Measurements from ENCODE around the gene PRPSAP2. TPM values are rescaled to one million over a fixed set of nuclear protein-coding genes. Genes with fewer than 3 reads are reported as not detected.

PRPSAP2 gene
- total RNA-seq, 5 donors from 2014 or later (not counting 1 experiment from before 2014, with no cell fraction given): 27.4 to 49.6 (median 39.6) TPM

DNA sequence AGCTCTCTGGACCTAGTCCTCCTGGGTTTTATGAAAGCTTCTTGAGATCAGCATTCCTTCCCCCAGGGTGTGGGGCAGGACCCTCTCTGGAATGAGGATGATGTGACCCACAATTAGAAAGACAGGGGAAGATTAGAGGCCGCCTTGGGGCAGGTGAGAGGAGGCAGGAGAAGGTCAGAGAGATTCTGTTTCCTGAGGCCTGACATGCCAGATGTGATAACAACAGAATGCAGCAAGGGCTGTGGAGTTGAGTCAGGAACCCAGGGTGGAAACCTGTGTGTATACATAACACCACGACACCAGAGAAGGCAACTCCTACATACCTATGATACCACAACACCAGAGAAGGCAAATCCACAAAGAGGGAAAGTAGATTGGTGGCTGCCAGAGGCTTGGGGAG, 88.6 kb downstream of the PRPSAP2 start:
- peak overlapping the region in 1 of 2 donors; percentile 58 for H3K27ac Mint-ChIP-seq
- Histone ChIP-seq H3K27ac (ENCODE audit: low read length) (no peak overlapping the region), H3K4me3 (ENCODE audit: control insufficient read depth in 1 of 2, extremely low read depth in 1 of 2, low read length in 1 of 2) (no peak overlapping the region), H3K27me3 (replicated peaks in 1 of 2; ENCODE audit: control insufficient read depth in 2 of 2, extremely low read depth in 1 of 2, insufficient read depth in 2 of 2, low read length in 1 of 2) (peaks cover 0 to 11% of the 10 kb centered on the region in 2 experiments), H3K9me3 (no peaks in the 10 kb centered on the region), H3K4me1 (ENCODE audit: control insufficient read depth in 1 of 2, extremely low read depth in 1 of 2, insufficient read depth in 2 of 2, low read length in 2 of 2) (no peaks in the 10 kb centered on the region), H3K36me3 (ENCODE audit: control insufficient read depth in 2 of 2, extremely low read depth in 1 of 2, insufficient read depth in 1 of 2, low read length in 1 of 2) (no peaks in the 10 kb centered on the region)
- no peak overlapping the region for H3K4me3 Mint-ChIP-seq
- peaks cover 0 to 3% of the 10 kb centered on the region in 2 donors for H3K27me3 Mint-ChIP-seq
- DNase-seq: no peak
- H3K4me1 Mint-ChIP-seq: peaks cover 8 to 29% (median 10%) of the 10 kb centered on the region in 3 donors
- no peak for ATAC-seq (replicated peaks in 1 of 4)
- POLR2A ChIA-PET: no interaction called here
- no CpG with 5 or more reads among the region's 2 CpGs for WGBS (ENCODE audit: insufficient coverage)
- no peaks in the 10 kb centered on the region for H3K36me3 Mint-ChIP-seq
- H3K9me3 Mint-ChIP-seq: no peaks in the 10 kb centered on the region
- CTCF ChIA-PET: no interaction called here

DNA sequence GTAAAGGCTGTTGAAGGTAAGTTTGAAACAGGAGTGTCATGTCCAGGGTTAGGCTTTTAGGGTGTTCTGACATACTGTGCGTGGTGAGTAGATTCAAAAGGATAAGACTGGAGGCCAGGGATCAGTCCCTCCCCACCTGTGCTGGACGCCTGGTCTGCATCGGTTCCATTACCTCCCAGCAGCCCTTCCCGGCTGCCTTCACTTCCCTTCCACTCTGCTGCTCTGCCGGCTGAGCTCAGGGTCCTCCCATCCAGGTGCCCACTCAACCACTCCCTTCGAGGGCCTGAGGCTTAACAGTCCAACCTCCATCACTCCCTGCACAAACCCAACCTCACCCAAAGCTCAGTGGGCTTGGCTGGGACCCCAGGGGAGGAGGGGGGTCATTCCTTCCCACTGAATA, 89.9 kb downstream of the PRPSAP2 start:
- POLR2A ChIA-PET: no interaction called here
- CTCF ChIA-PET: no interaction called here
- peaks cover 8 to 34% (median 10%) of the 10 kb centered on the region in 3 donors for H3K4me1 Mint-ChIP-seq
- Histone ChIP-seq H3K27ac (ENCODE audit: low read length) (no peak overlapping the region), H3K4me1 (ENCODE audit: control insufficient read depth in 1 of 2, extremely low read depth in 1 of 2, insufficient read depth in 2 of 2, low read length in 2 of 2) (no peaks in the 10 kb centered on the region), H3K9me3 (no peaks in the 10 kb centered on the region), H3K4me3 (ENCODE audit: control insufficient read depth in 1 of 2, extremely low read depth in 1 of 2, low read length in 1 of 2) (no peak overlapping the region), H3K36me3 (ENCODE audit: control insufficient read depth in 2 of 2, extremely low read depth in 1 of 2, insufficient read depth in 1 of 2, low read length in 1 of 2) (no peaks in the 10 kb centered on the region), H3K27me3 (replicated peaks in 1 of 2; ENCODE audit: control insufficient read depth in 2 of 2, extremely low read depth in 1 of 2, insufficient read depth in 2 of 2, low read length in 1 of 2) (peaks cover 0 to 11% of the 10 kb centered on the region in 2 experiments)
- H3K9me3 Mint-ChIP-seq: no peaks in the 10 kb centered on the region
- no peaks in the 10 kb centered on the region for H3K36me3 Mint-ChIP-seq
- H3K27ac Mint-ChIP-seq: no peak overlapping the region
- no peak overlapping the region for H3K4me3 Mint-ChIP-seq
- peaks cover 0 to 3% of the 10 kb centered on the region in 2 donors for H3K27me3 Mint-ChIP-seq
- ATAC-seq (replicated peaks in 1 of 4) (no peak), DNase-seq (no peak)
- 90% methylated on average over 3 of the region's 6 CpGs for WGBS (ENCODE audit: insufficient coverage)

DNA sequence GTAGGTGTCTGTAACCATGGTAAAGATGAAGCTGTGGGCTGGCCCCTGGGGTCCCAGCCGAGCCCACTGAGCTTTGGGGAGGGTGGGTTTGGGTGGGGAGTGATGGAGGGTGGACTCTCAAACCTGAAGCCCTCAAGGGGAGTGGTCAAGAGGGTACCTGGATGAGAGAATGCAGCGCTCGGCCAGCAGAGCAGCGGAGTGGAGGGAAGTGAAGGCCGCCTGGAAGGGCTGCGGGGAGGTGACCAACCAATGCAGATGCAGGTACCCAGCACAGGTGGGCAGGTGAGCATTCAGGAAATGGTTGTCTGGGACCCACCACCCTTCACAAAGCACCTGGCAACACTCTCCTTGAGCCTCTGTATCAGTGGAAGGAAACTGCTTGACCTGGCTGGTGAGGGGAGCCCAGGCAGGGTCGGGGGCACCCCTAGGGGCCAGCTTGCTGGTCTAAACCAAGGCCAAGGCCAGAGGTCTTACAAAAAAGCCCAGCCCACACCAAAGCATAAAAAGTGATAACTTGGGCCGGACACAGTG, 90.6 kb downstream of the PRPSAP2 start:
- peaks cover 0 to 11% of the 10 kb centered on the region in 2 experiments for H3K27me3 ChIP-seq (replicated peaks in 1 of 2; ENCODE audit: control insufficient read depth in 2 of 2, extremely low read depth in 1 of 2, insufficient read depth in 2 of 2, low read length in 1 of 2)
- ChIA-PET POLR2A (no interaction called here), CTCF (no interaction called here)
- no peak overlapping the region for H3K27ac ChIP-seq (ENCODE audit: low read length)
- Mint-ChIP-seq H3K9me3 (no peaks in the 10 kb centered on the region), H3K36me3 (no peaks in the 10 kb centered on the region), H3K27me3 (peaks cover 0 to 3% of the 10 kb centered on the region in 2 donors), H3K27ac (no peak overlapping the region), H3K4me3 (no peak overlapping the region), H3K4me1 (peaks cover 11 to 39% (median 14%) of the 10 kb centered on the region in 3 donors)
- WGBS (ENCODE audit: insufficient coverage): 82% methylated on average over 6 of the region's 8 CpGs
- no peak for DNase-seq
- ATAC-seq (replicated peaks in 1 of 4): no peak
- H3K9me3 ChIP-seq: no peaks in the 10 kb centered on the region
- H3K36me3 ChIP-seq (ENCODE audit: control insufficient read depth in 2 of 2, extremely low read depth in 1 of 2, insufficient read depth in 1 of 2, low read length in 1 of 2): no peaks in the 10 kb centered on the region
- no peak overlapping the region for H3K4me3 ChIP-seq (ENCODE audit: control insufficient read depth in 1 of 2, extremely low read depth in 1 of 2, low read length in 1 of 2)
- H3K4me1 ChIP-seq (ENCODE audit: control insufficient read depth in 1 of 2, extremely low read depth in 1 of 2, insufficient read depth in 2 of 2, low read length in 2 of 2): no peaks in the 10 kb centered on the region

DNA sequence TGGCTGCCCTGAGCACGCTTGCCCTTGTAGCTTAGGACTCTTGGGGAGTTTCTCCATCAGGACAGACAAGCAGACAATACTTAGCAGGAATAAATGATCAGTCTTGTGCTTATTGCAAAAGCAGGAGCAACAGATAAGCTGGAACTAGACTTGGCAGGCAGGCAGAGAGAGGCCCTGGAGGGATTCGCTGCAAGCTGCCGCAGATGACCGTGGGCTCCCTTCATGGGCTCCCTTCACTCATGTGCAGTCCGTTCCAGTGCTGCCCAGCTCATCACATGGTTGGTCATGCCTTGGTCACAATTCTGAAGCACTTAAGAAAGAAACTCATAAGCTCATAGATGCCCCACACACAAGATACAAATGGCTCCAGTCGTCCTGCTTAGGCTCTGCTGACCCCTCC, 91.6 kb downstream of the PRPSAP2 start:
- ATAC-seq (replicated peaks in 1 of 4) (no peak), DNase-seq (no peak)
- Mint-ChIP-seq H3K27ac (no peak overlapping the region), H3K4me3 (no peak overlapping the region), H3K36me3 (no peaks in the 10 kb centered on the region), H3K27me3 (peaks cover 0 to 3% of the 10 kb centered on the region in 2 donors), H3K4me1 (peaks cover 21 to 43% (median 22%) of the 10 kb centered on the region in 3 donors), H3K9me3 (no peaks in the 10 kb centered on the region)
- H3K36me3 ChIP-seq (ENCODE audit: control insufficient read depth in 2 of 2, extremely low read depth in 1 of 2, insufficient read depth in 1 of 2, low read length in 1 of 2): no peaks in the 10 kb centered on the region
- H3K4me1 ChIP-seq (ENCODE audit: control insufficient read depth in 1 of 2, extremely low read depth in 1 of 2, insufficient read depth in 2 of 2, low read length in 2 of 2): peaks cover 6 to 9% of the 10 kb centered on the region in 2 experiments
- WGBS (ENCODE audit: insufficient coverage): 73% methylated on average over 6 of the region's 6 CpGs
- POLR2A ChIA-PET: no interaction called here
- no peaks in the 10 kb centered on the region for H3K9me3 ChIP-seq
- CTCF ChIA-PET: no interaction called here
- no peak overlapping the region for H3K4me3 ChIP-seq (ENCODE audit: control insufficient read depth in 1 of 2, extremely low read depth in 1 of 2, low read length in 1 of 2)
- no peak overlapping the region for H3K27ac ChIP-seq (ENCODE audit: low read length)
- H3K27me3 ChIP-seq (replicated peaks in 1 of 2; ENCODE audit: control insufficient read depth in 2 of 2, extremely low read depth in 1 of 2, insufficient read depth in 2 of 2, low read length in 1 of 2): peaks cover 0 to 11% of the 10 kb centered on the region in 2 experiments

DNA sequence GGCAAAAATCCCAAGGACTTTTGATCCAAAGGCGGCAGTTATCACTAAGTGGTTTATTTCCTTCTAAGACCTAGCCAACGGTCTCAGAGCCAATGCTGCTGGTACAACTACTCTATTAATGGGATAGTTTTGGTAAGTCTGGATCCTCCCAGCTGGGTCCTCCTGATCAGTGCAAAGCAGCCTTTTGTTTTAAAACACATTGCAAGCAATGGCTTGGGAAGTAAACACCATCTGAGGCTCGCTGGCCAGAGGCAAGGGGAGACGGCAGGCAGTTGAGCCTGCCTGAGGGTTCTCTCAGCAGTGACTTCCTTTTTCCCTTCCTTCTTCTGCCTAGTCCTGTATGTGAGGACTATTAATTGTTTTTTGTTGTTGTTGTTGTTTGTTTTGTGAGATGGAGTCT, 92.4 kb downstream of the PRPSAP2 start:
- Mint-ChIP-seq H3K36me3 (no peaks in the 10 kb centered on the region), H3K27me3 (peaks cover 0 to 3% of the 10 kb centered on the region in 2 donors), H3K27ac (peak overlapping the region in 1 of 2 donors; percentile 39), H3K9me3 (no peaks in the 10 kb centered on the region), H3K4me3 (no peak overlapping the region), H3K4me1 (peaks cover 26 to 50% (median 30%) of the 10 kb centered on the region in 3 donors)
- WGBS (ENCODE audit: insufficient coverage): 46% methylated on average over 2 of the region's 4 CpGs
- no peak overlapping the region for H3K4me3 ChIP-seq (ENCODE audit: control insufficient read depth in 1 of 2, extremely low read depth in 1 of 2, low read length in 1 of 2)
- no peaks in the 10 kb centered on the region for H3K9me3 ChIP-seq
- no peak overlapping the region for H3K27ac ChIP-seq (ENCODE audit: low read length)
- POLR2A ChIA-PET: no interaction called here
- ATAC-seq (replicated peaks in 1 of 4) (no peak), DNase-seq (no peak)
- H3K4me1 ChIP-seq (ENCODE audit: control insufficient read depth in 1 of 2, extremely low read depth in 1 of 2, insufficient read depth in 2 of 2, low read length in 2 of 2): peaks cover 11 to 17% of the 10 kb centered on the region in 2 experiments
- H3K36me3 ChIP-seq (ENCODE audit: control insufficient read depth in 2 of 2, extremely low read depth in 1 of 2, insufficient read depth in 1 of 2, low read length in 1 of 2): no peaks in the 10 kb centered on the region
- CTCF ChIA-PET: no interaction called here
- H3K27me3 ChIP-seq (replicated peaks in 1 of 2; ENCODE audit: control insufficient read depth in 2 of 2, extremely low read depth in 1 of 2, insufficient read depth in 2 of 2, low read length in 1 of 2): peaks cover 0 to 11% of the 10 kb centered on the region in 2 experiments

DNA sequence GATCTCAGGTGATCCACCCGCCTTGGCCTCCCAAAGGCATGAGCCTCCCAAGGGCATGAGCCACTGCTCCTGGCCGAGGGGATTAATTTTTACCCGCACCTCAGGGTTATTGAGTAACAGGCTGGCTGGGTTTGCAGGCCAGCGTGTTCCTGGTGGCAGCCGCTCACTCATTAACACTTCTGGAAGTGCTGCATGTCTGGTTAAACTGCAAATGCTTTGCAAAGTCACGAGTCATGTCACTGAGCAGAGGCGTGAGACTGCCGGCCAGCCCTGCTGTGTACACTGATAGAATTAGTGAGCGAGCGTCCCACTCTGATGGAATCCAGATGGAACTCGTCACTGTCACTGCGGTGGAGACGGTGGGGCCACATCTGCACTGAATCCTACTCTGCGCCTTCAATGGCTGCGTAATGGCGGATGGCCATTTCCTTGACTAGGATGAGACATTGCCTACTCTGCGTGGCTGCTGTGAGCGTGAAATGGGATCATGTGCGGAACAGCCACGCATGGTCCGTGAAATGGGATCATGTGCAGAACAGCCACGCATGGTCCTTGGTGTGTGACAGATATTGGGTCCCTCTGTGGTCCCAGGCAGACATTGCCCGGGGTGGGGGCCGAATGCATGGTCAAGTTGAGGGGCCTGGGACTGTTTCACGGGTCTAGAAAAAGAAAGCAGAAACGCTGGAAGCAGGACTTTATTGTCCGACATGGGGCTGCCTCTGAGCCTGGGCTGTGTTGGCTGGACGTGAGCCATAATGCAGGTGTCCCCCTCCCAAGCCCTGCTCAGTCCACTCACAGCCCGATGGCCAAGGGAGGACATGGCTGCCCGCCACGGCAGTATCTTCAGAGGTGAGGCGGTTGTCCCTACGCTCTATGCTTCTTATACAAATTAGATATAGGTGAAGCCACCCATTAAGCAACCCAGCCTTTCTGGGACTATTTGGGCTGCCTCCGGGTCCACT, 93.3 kb downstream of the PRPSAP2 start:
- Histone ChIP-seq H3K36me3 (ENCODE audit: control insufficient read depth in 2 of 2, extremely low read depth in 1 of 2, insufficient read depth in 1 of 2, low read length in 1 of 2) (no peaks in the 10 kb centered on the region), H3K9me3 (no peaks in the 10 kb centered on the region), H3K27ac (ENCODE audit: low read length) (no peak overlapping the region), H3K4me1 (ENCODE audit: control insufficient read depth in 1 of 2, extremely low read depth in 1 of 2, insufficient read depth in 2 of 2, low read length in 2 of 2) (peaks cover 15 to 25% of the 10 kb centered on the region in 2 experiments), H3K4me3 (ENCODE audit: control insufficient read depth in 1 of 2, extremely low read depth in 1 of 2, low read length in 1 of 2) (no peak overlapping the region), H3K27me3 (replicated peaks in 1 of 2; ENCODE audit: control insufficient read depth in 2 of 2, extremely low read depth in 1 of 2, insufficient read depth in 2 of 2, low read length in 1 of 2) (peaks cover 0 to 11% of the 10 kb centered on the region in 2 experiments)
- Mint-ChIP-seq H3K4me3 (no peak overlapping the region), H3K27ac (peak overlapping the region in 1 of 2 donors; percentile 39), H3K27me3 (peaks cover 0 to 2% of the 10 kb centered on the region in 2 donors), H3K36me3 (no peaks in the 10 kb centered on the region), H3K9me3 (no peaks in the 10 kb centered on the region), H3K4me1 (peaks cover 30 to 55% (median 35%) of the 10 kb centered on the region in 3 donors)
- CTCF ChIA-PET: interaction anchor here in 1 of 2 donors (1.1 kb wide), 1 partner anchor 10 kb away, joined by 3 read pairs; no protein-coding TSS in a partner anchor
- ATAC-seq (replicated peaks in 1 of 4) (no peak), DNase-seq (no peak)
- POLR2A ChIA-PET: no interaction called here
- 89% methylated on average over 26 of the region's 34 CpGs for WGBS (ENCODE audit: insufficient coverage)
